OCI-LY1 (cell line): Measurements from ENCODE around the gene JUNB.
A peak's percentile ranks its signal among the peaks of the same experiment; 100 is the strongest.
"Not testable (repeated sequence)": the region's sequence is repeated elsewhere in the genome, so short reads cannot be mapped to it uniquely, and the experiment has no call there.

ENCODE experiments used
- H2AFZ ChIP-seq: fragments of 200-600 bp; sonication (generic), shearing (Covaris generic); 2 replicates; pipeline ENCODE4 v1.6.0; 2014; ENCODE audit warnings: antibody characterized with exemption, mild to moderate bottlenecking, low read length
- H3F3A ChIP-seq: fragments of 200-600 bp; sonication (generic), shearing (Covaris generic); 2 replicates; pipeline ENCODE4 v1.6.0; 2014; ENCODE audit warnings: mild to moderate bottlenecking, antibody characterized with exemption, low read length, moderate library complexity; ENCODE audit not compliant: insufficient read depth
- H3K27ac ChIP-seq: fragments of 200-600 bp; sonication (generic); 2 replicates; pipeline ENCODE4 v1.5.1; 2014; ENCODE audit warnings: low read length, mixed run types, mild to moderate bottlenecking, low read depth; ENCODE audit not compliant: poor library complexity, severe bottlenecking
- H3K27me3 ChIP-seq: fragments of 200-600 bp; sonication (generic); 2 replicates; pipeline ENCODE4 v1.6.0; 2014; ENCODE audit warnings: antibody characterized with exemption, mild to moderate bottlenecking, low read length, moderate library complexity; ENCODE audit not compliant: insufficient read depth
- H3K36me3 ChIP-seq: fragments of 200-600 bp; sonication (generic); 2 replicates; pipeline ENCODE4 v1.6.1; 2014; ENCODE audit warnings: mild to moderate bottlenecking, antibody characterized with exemption, low read length, moderate library complexity, mixed read lengths; ENCODE audit not compliant: insufficient read depth
- H3K4me1 ChIP-seq: fragments of 200-600 bp; sonication (generic); 2 replicates; pipeline ENCODE4 v1.5.1; 2014; ENCODE audit warnings: mild to moderate bottlenecking, low read length, moderate library complexity; ENCODE audit not compliant: insufficient read depth, severe bottlenecking
- H3K4me2 ChIP-seq: fragments of 200-600 bp; sonication (generic), shearing (Covaris generic); 2 replicates; pipeline ENCODE4 v1.6.1; 2014; ENCODE audit warnings: low read length
- H3K4me3 ChIP-seq: fragments of 200-600 bp; sonication (generic); 2 replicates; pipeline ENCODE4 v1.5.1; 2014; ENCODE audit warnings: low read length, low read depth, mild to moderate bottlenecking, mixed read lengths; ENCODE audit not compliant: poor library complexity, severe bottlenecking
- H3K79me2 ChIP-seq: fragments of 200-600 bp; shearing (Covaris generic); 2 replicates; pipeline ENCODE4 v1.6.1; 2016; ENCODE audit warnings: mixed run types, low read length, mixed read lengths; ENCODE audit not compliant: insufficient read depth
- H3K9ac ChIP-seq: fragments of 200-600 bp; sonication (generic), shearing (Covaris generic); 2 replicates; pipeline ENCODE4 v1.6.1; 2014; ENCODE audit warnings: mild to moderate bottlenecking, low read length, mixed read lengths
- H3K9me2 ChIP-seq: fragments of 200-600 bp; sonication (generic), shearing (Covaris generic); 2 replicates; pipeline ENCODE4 v1.6.1; 2014; ENCODE audit warnings: low read depth, mild to moderate bottlenecking, low read length, mixed read lengths
- H3K9me3 ChIP-seq: fragments of 200-600 bp; shearing (Covaris generic); 2 replicates; pipeline ENCODE4 v1.6.1; 2014; ENCODE audit warnings: low read length, mixed read lengths
- H4K20me1 ChIP-seq: fragments of 200-600 bp; sonication (generic), shearing (Covaris generic); 2 replicates; pipeline ENCODE4 v1.6.0; 2016; ENCODE audit warnings: mild to moderate bottlenecking, low read length; ENCODE audit not compliant: insufficient read depth
- EZH2 ChIP-seq: fragments of 200-600 bp; sonication (generic), shearing (Covaris generic); IDR thresholded peaks from 2 replicates; pipeline ENCODE4 v1.8.0; 2017; ENCODE audit warnings: borderline replicate concordance, mixed run types, mild to moderate bottlenecking, antibody characterized with exemption, low read length, moderate library complexity, mixed read lengths
- TF ChIP-seq, protein P1 (sequence below): fragments of 200-600 bp; sonication (generic), shearing (Covaris generic); IDR thresholded peaks from 2 replicates; pipeline ENCODE4 v1.5.1; 2017; ENCODE audit warnings: mild to moderate bottlenecking, antibody characterized with exemption, low read length, moderate library complexity, mixed read lengths

JUNB gene

DNA sequence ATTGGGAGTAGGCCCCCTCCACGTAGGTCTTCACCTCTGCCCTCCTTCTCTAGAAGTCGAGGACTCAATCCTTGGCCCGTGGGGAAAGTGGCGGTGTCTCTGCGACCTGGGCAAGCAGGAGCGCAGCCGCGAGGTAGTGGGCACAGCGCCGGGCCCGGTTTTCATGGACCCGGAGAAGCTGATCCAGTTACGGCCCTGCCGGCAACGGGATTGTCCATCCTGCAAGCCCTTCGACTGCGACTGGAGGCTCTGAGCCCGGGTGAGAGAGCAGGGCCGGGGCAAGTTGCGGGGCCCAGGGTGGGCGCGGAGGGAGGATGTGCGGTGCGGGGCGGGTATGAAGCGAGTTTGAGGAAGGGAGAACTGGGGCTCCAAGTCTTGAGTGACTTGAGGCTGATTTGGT, 12.8 kb downstream of the JUNB start:
- Histone ChIP-seq H3F3A (no peaks in the 10 kb centered on the region), H3K36me3 (peaks cover 20% of the 10 kb centered on the region; the same call in 1 of the 2 replicates), H3K79me2 (no peaks in the 10 kb centered on the region), H2AFZ (no peak overlapping the region), H3K4me2 (no peak overlapping the region), H3K4me1 (peaks cover 34% of the 10 kb centered on the region), H3K27ac (no peak overlapping the region), H4K20me1 (no peaks in the 10 kb centered on the region), H3K9ac (no peak overlapping the region), H3K4me3 (no peak overlapping the region), H3K9me3 (no peaks in the 10 kb centered on the region), H3K27me3 (no peaks in the 10 kb centered on the region), H3K9me2 (no peaks in the 10 kb centered on the region)
- TF ChIP-seq, protein P1, sequence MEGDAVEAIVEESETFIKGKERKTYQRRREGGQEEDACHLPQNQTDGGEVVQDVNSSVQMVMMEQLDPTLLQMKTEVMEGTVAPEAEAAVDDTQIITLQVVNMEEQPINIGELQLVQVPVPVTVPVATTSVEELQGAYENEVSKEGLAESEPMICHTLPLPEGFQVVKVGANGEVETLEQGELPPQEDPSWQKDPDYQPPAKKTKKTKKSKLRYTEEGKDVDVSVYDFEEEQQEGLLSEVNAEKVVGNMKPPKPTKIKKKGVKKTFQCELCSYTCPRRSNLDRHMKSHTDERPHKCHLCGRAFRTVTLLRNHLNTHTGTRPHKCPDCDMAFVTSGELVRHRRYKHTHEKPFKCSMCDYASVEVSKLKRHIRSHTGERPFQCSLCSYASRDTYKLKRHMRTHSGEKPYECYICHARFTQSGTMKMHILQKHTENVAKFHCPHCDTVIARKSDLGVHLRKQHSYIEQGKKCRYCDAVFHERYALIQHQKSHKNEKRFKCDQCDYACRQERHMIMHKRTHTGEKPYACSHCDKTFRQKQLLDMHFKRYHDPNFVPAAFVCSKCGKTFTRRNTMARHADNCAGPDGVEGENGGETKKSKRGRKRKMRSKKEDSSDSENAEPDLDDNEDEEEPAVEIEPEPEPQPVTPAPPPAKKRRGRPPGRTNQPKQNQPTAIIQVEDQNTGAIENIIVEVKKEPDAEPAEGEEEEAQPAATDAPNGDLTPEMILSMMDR: no peak
- no peak for TF ChIP-seq EZH2

DNA sequence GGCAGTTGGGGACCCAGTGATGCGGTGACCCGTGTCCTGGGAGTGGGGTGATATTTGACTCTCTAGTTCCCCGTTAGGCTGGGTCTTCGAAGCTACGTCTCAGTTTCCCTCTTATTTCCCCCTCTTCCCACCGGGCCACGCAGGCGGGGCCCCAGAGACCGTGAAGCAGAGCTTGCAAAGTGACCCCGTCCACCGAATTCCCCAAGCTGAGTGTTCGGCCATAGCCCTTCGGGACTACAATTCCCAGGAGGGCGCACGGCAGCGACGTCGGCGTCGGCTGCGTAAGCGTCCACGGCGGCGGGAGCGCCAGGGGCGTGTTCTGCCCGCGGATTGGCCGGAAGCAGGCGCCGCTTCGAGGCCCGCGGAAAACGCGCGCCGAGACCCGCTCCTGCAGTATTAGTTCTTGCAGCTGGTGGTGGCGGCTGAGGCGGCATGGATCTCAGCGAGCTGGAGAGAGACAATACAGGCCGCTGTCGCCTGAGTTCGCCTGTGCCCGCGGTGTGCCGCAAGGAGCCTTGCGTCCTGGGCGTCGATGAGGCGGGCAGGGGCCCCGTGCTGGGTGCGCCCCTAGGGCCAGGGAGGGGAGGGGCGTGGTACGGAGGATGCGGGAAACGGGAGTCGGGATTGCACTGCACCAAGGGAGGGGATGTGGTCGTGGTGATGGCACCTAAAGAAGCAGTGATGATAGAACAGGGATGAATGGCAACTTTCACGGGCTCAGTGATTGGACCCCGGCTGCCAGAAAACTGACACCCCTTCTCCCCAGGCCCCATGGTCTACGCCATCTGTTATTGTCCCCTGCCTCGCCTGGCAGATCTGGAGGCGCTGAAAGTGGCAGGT, 15.2 kb downstream of the JUNB start, which contains the start of gene RNASEH2A:
TSS of gene RNASEH2A (plus strand) at position 343 of the 840 bp plus-strand sequence. CDS start at position 433, 90 bp downstream.
- H3K4me2 ChIP-seq: peak within 1 kb of the TSS; percentile 74
- TF ChIP-seq, protein P1: no peak
- TF ChIP-seq EZH2: no peak
- H4K20me1 ChIP-seq: no peaks in the 10 kb centered on the region
- peak within 1 kb of the TSS; percentile 79 for H3K9ac ChIP-seq
- H3K36me3 ChIP-seq: peaks cover 22% of the 10 kb centered on the region
- H3K9me3 ChIP-seq: no peaks in the 10 kb centered on the region
- H3K4me3 ChIP-seq: peak within 1 kb of the TSS; percentile 69
- no peaks in the 10 kb centered on the region for H3K79me2 ChIP-seq
- H2AFZ ChIP-seq: peak within 1 kb of the TSS; percentile 36; the same call in 1 of the 2 replicates
- no peaks in the 10 kb centered on the region for H3K27me3 ChIP-seq
- no peaks in the 10 kb centered on the region for H3K9me2 ChIP-seq
- peaks cover 21% of the 10 kb centered on the region for H3K4me1 ChIP-seq
- H3F3A ChIP-seq: no peaks in the 10 kb centered on the region
- peak within 1 kb of the TSS; percentile 37 for H3K27ac ChIP-seq

DNA sequence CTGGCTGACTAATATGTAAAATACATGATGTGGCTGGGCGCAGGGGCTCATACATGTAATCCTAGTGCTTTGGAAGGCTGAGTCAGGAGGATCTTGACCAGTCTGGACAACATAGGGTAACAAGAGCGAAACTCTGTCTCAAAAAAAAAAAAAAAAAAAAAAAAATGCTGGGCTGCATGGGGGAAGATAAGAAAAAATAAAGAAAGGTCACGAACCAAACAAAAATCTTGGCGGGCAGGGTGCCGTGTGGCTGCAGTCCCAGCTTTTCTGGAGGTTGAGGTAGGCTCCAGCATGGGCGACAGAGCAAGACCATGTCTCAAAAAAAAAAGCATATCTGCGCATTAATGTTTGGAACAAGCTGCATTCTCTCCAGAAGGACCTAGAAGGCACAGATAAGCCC, 23.8 kb downstream of the JUNB start:
- Histone ChIP-seq H3K4me1 (no peaks in the 10 kb centered on the region), H3K4me2 (no peak overlapping the region), H3F3A (no peaks in the 10 kb centered on the region), H3K79me2 (no peaks in the 10 kb centered on the region), H4K20me1 (no peaks in the 10 kb centered on the region), H3K4me3 (no peak overlapping the region), H3K36me3 (peaks cover 24% of the 10 kb centered on the region), H3K9ac (no peak overlapping the region), H3K9me2 (no peaks in the 10 kb centered on the region), H3K27ac (no peak overlapping the region), H3K9me3 (no peaks in the 10 kb centered on the region), H3K27me3 (no peaks in the 10 kb centered on the region), H2AFZ (no peak overlapping the region)
- TF ChIP-seq, protein P1: no peak
- no peak for TF ChIP-seq EZH2

DNA sequence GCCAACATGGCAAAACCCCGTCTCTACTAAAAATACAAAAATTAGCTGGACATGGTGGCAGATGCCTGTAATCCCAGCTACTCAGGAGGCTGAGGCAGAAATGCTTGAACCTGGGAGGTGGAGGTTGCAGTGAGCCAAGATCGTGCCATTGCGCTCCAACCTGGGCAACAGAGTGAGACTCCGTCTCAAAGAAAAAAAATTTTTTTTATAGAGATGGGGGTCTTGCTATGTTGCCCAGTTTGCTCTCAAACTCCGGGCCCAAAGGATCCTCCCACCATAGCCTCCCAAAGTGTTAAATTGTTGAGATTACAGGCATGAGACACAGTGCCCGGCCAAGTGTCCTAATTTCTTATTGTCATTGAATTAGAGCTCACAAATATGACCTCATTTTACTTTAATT, 25.9 kb downstream of the JUNB start:
- H3K27me3 ChIP-seq, H3K79me2 ChIP-seq, H3K9me2 ChIP-seq, H3F3A ChIP-seq, H3K27ac ChIP-seq, H2AFZ ChIP-seq, H3K9ac ChIP-seq, H3K4me3 ChIP-seq, H3K4me1 ChIP-seq, H4K20me1 ChIP-seq, H3K9me3 ChIP-seq, H3K4me2 ChIP-seq: not testable (repeated sequence)
- peaks cover 13% of the 10 kb centered on the region for H3K36me3 ChIP-seq

DNA sequence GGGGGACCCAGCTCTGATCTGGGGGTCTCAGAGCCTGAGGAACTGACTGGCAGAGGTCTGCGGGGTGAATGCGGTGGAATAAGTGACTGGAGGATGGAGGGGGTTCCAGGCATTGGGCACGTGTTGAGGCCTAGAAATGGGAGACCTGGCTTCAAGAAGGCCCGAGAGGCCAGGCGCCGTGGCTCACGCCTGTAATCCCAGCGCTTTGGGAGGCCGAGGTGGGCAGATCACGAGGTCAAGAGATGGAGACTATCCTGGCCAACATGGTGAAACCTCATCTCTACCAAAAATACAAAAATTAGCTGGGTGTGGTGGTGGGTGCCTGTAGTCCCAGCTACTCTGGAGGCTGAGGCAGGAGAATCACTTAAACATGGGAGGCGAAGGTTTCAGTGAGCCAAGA, 26.5 kb downstream of the JUNB start:
- H3K9me2 ChIP-seq, H2AFZ ChIP-seq, H3K9me3 ChIP-seq, H3K4me1 ChIP-seq, H3K4me3 ChIP-seq, H3F3A ChIP-seq, H4K20me1 ChIP-seq, H3K9ac ChIP-seq, H3K79me2 ChIP-seq, H3K27me3 ChIP-seq, H3K27ac ChIP-seq, H3K4me2 ChIP-seq: not testable (repeated sequence)
- H3K36me3 ChIP-seq: peaks cover 13% of the 10 kb centered on the region
